Liver (tissue), 9 donors: ENCODE results near the gene KLF4. TPM values are rescaled to one million over a fixed set of nuclear protein-coding genes. Genes with fewer than 3 reads are reported as not detected.

Experiments used
- DNase-seq: peaks from one replicate; pipeline ENCODE4 v3.0.0-alpha.2; 2017; ENCODE audit warnings: low spot score
- H3K27ac ChIP-seq, 2 donors: one replicate each; pipeline ENCODE4 v1.7.0; 2013; ENCODE audit warnings: inconsistent platforms in 2 of 2, low read length in 2 of 2, control low read depth in 1 of 2, low read depth in 1 of 2, mild to moderate bottlenecking in 1 of 2
- H3K27me3 ChIP-seq, 4 donors: one replicate each; pipeline versions ENCODE4 v1.6.1 to v1.7.0; 2013; ENCODE audit warnings: low read length in 3 of 4, inconsistent platforms in 1 of 4, mild to moderate bottlenecking in 1 of 4, moderate library complexity in 1 of 4; ENCODE audit not compliant: control insufficient read depth in 4 of 4, insufficient read depth in 4 of 4
- H3K36me3 ChIP-seq, 4 donors: one replicate each; pipeline versions ENCODE4 v1.6.1 to v1.7.0; 2013; ENCODE audit warnings: low read length in 3 of 4, mild to moderate bottlenecking in 3 of 4, low read depth in 1 of 4, moderate library complexity in 1 of 4; ENCODE audit not compliant: control insufficient read depth in 4 of 4, insufficient read depth in 3 of 4
- H3K4me1 ChIP-seq, 4 donors: one replicate each; pipeline versions ENCODE4 v1.6.1 to v1.7.0; 2013; ENCODE audit warnings: low read length in 3 of 4, mild to moderate bottlenecking in 3 of 4, moderate library complexity in 1 of 4; ENCODE audit not compliant: control insufficient read depth in 4 of 4, insufficient read depth in 4 of 4
- H3K4me3 ChIP-seq, 3 donors: one replicate each; pipeline versions ENCODE4 v1.6.1 to v1.7.0; 2013; ENCODE audit warnings: low read length in 3 of 3, control low read depth in 1 of 3, low read depth in 1 of 3, mild to moderate bottlenecking in 1 of 3
- H3K9ac ChIP-seq, 2 donors: one replicate each; pipeline ENCODE4 v1.7.0; 2013; ENCODE audit warnings: low read length in 2 of 2, mild to moderate bottlenecking in 2 of 2, moderate library complexity in 2 of 2, control low read depth in 1 of 2, low read depth in 1 of 2
- H3K9me3 ChIP-seq, 4 donors: one replicate each; pipeline versions ENCODE4 v1.6.1 to v1.7.0; 2013; ENCODE audit warnings: low read length in 3 of 4; ENCODE audit not compliant: control insufficient read depth in 4 of 4
- FOXA1 ChIP-seq: IDR thresholded peaks from 2 replicates; pipeline ENCODE4 v1.6.1; 2016; ENCODE audit warnings: antibody characterized with exemption
- FOXA2 ChIP-seq: IDR thresholded peaks from 2 replicates; pipeline ENCODE4 v1.6.1; 2016; ENCODE audit warnings: antibody characterized with exemption
- GABPA ChIP-seq, 2 donors: IDR thresholded peaks in 1 of 2; conservative IDR thresholded peaks in 1 of 2; 2 replicates each; pipeline ENCODE4 v1.6.1; 2016; ENCODE audit warnings: antibody characterized with exemption in 2 of 2, mild to moderate bottlenecking in 1 of 2, moderate library complexity in 1 of 2
- HNF4A ChIP-seq, 2 donors: conservative IDR thresholded peaks; 2 replicates each; pipeline ENCODE4 v1.6.1; 2016; ENCODE audit warnings: antibody characterized with exemption in 2 of 2, mild to moderate bottlenecking in 2 of 2
- HNF4G ChIP-seq: IDR thresholded peaks from 2 replicates; pipeline ENCODE4 v1.6.1; 2016; ENCODE audit warnings: antibody characterized with exemption
- JUND ChIP-seq, 2 donors: IDR thresholded peaks; 2 replicates each; pipeline ENCODE4 v1.6.1; 2016; ENCODE audit warnings: antibody characterized with exemption in 2 of 2
- NR2F2 ChIP-seq: IDR thresholded peaks from 2 replicates; pipeline ENCODE4 v1.6.1; 2016; ENCODE audit warnings: antibody characterized with exemption
- RAD21 ChIP-seq, 2 donors: IDR thresholded peaks; 2 replicates each; pipeline ENCODE4 v1.6.1; 2016; ENCODE audit warnings: antibody characterized with exemption in 2 of 2, mild to moderate bottlenecking in 2 of 2
- REST ChIP-seq: IDR thresholded peaks from 2 replicates; pipeline ENCODE4 v1.6.1; 2016; ENCODE audit warnings: antibody characterized with exemption, mild to moderate bottlenecking
- RXRA ChIP-seq, 2 donors: IDR thresholded peaks; 2 replicates each; pipeline ENCODE4 v1.6.1; 2017 to 2018; ENCODE audit warnings: antibody characterized with exemption in 2 of 2, mild to moderate bottlenecking in 1 of 2
- TAF1 ChIP-seq: conservative IDR thresholded peaks from 2 replicates; pipeline ENCODE4 v1.6.1; 2016; ENCODE audit warnings: antibody characterized with exemption, mild to moderate bottlenecking
- YY1 ChIP-seq: IDR thresholded peaks from 2 replicates; pipeline ENCODE4 v1.6.1; 2016; ENCODE audit warnings: antibody characterized with exemption, mild to moderate bottlenecking
- WGBS: extraction: QIAGEN DNeasy Blood & Tissue Kit; methylation state at CpG from one replicate; pipeline ENCODE4 v1.1.7; 2013; 5-methylcytosine and 5-hydroxymethylcytosine counted together
- polyA plus RNA-seq, 2 donors: library from polyadenylated mRNA; stranded (reverse) in 1 of 2; unstranded in 1 of 2; fragments of 200-250 nt in 1 of 2; fragments of >200 nt in 1 of 2; fragmentation: Nextera tagmentation in 1 of 2; extraction: Ambion mirVana in 1 of 2; gene quantifications; one replicate each; pipeline versions ENCODE4 v1.2.1 to v1.2.3, GENCODE V29; 2013 to 2015
- total RNA-seq, 2 donors: library from RNA; depleted of rRNA; stranded (reverse); fragments of >200 nt; gene quantifications; one replicate each; pipeline ENCODE4 v1.2.3, GENCODE V29; 2014
- TF ChIP-seq, protein P1 (sequence below): IDR thresholded peaks from 2 replicates; pipeline ENCODE4 v1.6.1; 2016; ENCODE audit warnings: antibody characterized with exemption
- TF ChIP-seq, protein P2 (sequence below): IDR thresholded peaks from 2 replicates; pipeline ENCODE4 v1.6.1; 2016; ENCODE audit warnings: antibody characterized with exemption
- TF ChIP-seq, protein P3 (sequence below): IDR thresholded peaks from 2 replicates; pipeline ENCODE4 v1.6.1; 2016; ENCODE audit warnings: antibody characterized with exemption
- donor health status: healthy.
- donor health status: healthy.
- donor health status: healthy.
- donor health status: healthy.
- donor health status: healthy.

KLF4 gene
- total and polyA plus RNA-seq, 4 donors: 1.1 to 7.4 (median 3.2) TPM

DNA sequence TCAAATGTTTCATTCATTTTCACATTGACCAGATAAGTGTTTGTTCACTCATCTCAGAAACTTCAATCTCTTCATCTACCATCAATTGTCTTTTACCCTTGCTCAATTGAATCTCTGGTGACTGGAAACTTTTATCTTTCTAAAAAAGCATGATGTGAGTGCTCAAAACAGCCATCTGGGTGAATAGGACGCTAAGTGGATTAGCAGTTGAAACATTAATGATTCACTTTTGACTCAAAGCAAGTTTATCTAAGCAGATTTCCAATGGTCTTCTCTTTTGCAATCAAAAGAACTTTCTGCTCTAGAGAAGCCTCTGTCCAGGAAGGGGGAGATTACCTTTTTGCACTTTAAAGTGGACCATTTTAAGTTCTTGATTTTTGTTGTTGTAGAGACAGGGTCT lies 22.2 kb downstream of the KLF4 start:
- no peak overlapping the region for H3K27ac ChIP-seq
- H3K36me3 ChIP-seq: no peaks in the 10 kb centered on the region
- no peak for DNase-seq
- 47% methylated on average over 1 of the region's 1 CpG for WGBS
- no peaks in the 10 kb centered on the region for H3K9me3 ChIP-seq
- H3K27me3 ChIP-seq: peaks cover 0 to 5% (median 0%) of the 10 kb centered on the region in 4 donors
- no peak overlapping the region for H3K4me3 ChIP-seq
- H3K9ac ChIP-seq: no peak overlapping the region
- H3K4me1 ChIP-seq: peaks cover 0 to 13% (median 7%) of the 10 kb centered on the region in 4 donors
- TF ChIP-seq JUND (IDR thresholded peaks at IDR 0.05): no peak
- no peak for TF ChIP-seq TAF1
- TF ChIP-seq REST: no peak
- TF ChIP-seq GABPA (IDR thresholded peaks at IDR 0.05 in 1 of 2, conservative IDR thresholded peaks at IDR 0.05 in 1 of 2): no peak
- TF ChIP-seq, protein P1, sequence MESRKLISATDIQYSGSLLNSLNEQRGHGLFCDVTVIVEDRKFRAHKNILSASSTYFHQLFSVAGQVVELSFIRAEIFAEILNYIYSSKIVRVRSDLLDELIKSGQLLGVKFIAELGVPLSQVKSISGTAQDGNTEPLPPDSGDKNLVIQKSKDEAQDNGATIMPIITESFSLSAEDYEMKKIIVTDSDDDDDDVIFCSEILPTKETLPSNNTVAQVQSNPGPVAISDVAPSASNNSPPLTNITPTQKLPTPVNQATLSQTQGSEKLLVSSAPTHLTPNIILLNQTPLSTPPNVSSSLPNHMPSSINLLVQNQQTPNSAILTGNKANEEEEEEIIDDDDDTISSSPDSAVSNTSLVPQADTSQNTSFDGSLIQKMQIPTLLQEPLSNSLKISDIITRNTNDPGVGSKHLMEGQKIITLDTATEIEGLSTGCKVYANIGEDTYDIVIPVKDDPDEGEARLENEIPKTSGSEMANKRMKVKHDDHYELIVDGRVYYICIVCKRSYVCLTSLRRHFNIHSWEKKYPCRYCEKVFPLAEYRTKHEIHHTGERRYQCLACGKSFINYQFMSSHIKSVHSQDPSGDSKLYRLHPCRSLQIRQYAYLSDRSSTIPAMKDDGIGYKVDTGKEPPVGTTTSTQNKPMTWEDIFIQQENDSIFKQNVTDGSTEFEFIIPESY: no peak
- TF ChIP-seq, protein P2, sequence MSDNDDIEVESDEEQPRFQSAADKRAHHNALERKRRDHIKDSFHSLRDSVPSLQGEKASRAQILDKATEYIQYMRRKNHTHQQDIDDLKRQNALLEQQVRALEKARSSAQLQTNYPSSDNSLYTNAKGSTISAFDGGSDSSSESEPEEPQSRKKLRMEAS: no peak
- no peak for TF ChIP-seq HNF4G
- no peak for TF ChIP-seq YY1
- no peak for TF ChIP-seq NR2F2
- no peak for TF ChIP-seq FOXA2
- no peak for TF ChIP-seq FOXA1
- TF ChIP-seq RXRA (IDR thresholded peaks at IDR 0.05): no peak

GRCh38 chr9:107466826-107467225 lies 22.7 kb downstream of the KLF4 start:
- Histone ChIP-seq H3K9ac (no peak overlapping the region), H3K9me3 (no peaks in the 10 kb centered on the region), H3K27ac (no peak overlapping the region), H3K4me1 (peaks cover 0 to 13% (median 7%) of the 10 kb centered on the region in 4 donors), H3K4me3 (no peak overlapping the region), H3K27me3 (peaks cover 0 to 5% (median 0%) of the 10 kb centered on the region in 4 donors), H3K36me3 (no peaks in the 10 kb centered on the region)
- TF ChIP-seq GABPA (IDR thresholded peaks at IDR 0.05 in 1 of 2, conservative IDR thresholded peaks at IDR 0.05 in 1 of 2): no peak
- TF ChIP-seq, protein P3, sequence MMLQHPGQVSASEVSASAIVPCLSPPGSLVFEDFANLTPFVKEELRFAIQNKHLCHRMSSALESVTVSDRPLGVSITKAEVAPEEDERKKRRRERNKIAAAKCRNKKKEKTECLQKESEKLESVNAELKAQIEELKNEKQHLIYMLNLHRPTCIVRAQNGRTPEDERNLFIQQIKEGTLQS: no peak
- no peak for TF ChIP-seq RAD21 (IDR thresholded peaks at IDR 0.05)
- TF ChIP-seq TAF1: no peak
- TF ChIP-seq HNF4A (conservative IDR thresholded peaks at IDR 0.05): no peak
- TF ChIP-seq HNF4G: no peak
- 86% methylated on average over 2 of the region's 2 CpGs for WGBS
- no peak for DNase-seq
